Panc1 (cell line): ENCODE results near the gene NRCAM.

ENCODE experiments used
- CTCF ChIP-seq: fragments of 450-650 bp; IDR thresholded peaks from 2 replicates; pipeline ENCODE4 v1.5.1; 2017; ENCODE audit warnings: mild to moderate bottlenecking
- POLR2AphosphoS5 ChIP-seq: IDR thresholded peaks from 2 replicates; pipeline ENCODE4 v1.6.1; 2012; ENCODE audit warnings: mild to moderate bottlenecking, low read depth, low read length, moderate library complexity
- REST ChIP-seq, 2 experiments: IDR thresholded peaks; 2 replicates each; pipeline ENCODE4 v1.6.1; 2011 to 2012; ENCODE audit warnings: low read depth in 2 of 2, control low read depth in 1 of 2, low read length in 1 of 2, mild to moderate bottlenecking in 1 of 2, moderate library complexity in 1 of 2; ENCODE audit not compliant: insufficient read depth in 1 of 2
- SIN3A ChIP-seq: IDR thresholded peaks from 2 replicates; pipeline ENCODE4 v1.6.1; 2012; ENCODE audit warnings: low read depth, mild to moderate bottlenecking, low read length, moderate library complexity, borderline replicate concordance; ENCODE audit not compliant: insufficient read depth

- no peak for TF ChIP-seq CTCF
- no peak for TF ChIP-seq SIN3A
- no peak for TF ChIP-seq POLR2AphosphoS5
- TF ChIP-seq REST (IDR thresholded peaks at IDR 0.05; ENCODE audit: insufficient read depth in 1 of 2, low read depth in 2 of 2, low read length in 1 of 2) = no peak
These were observed 34.4 kb downstream of the NRCAM start for GRCh38 chr7:108421720-108422331.
